CD4-positive, alpha-beta T cell treated with Interleukin-10 for 1 hour (primary cell): ENCODE results near the gene CAPZA1.
A peak's percentile ranks its signal among the peaks of the same experiment; 100 is the strongest.
"Not testable (repeated sequence)": the region's sequence is repeated elsewhere in the genome, so short reads cannot be mapped to it uniquely, and the experiment has no call there.

ENCODE experiments used
- DNase-seq: peaks from one replicate; pipeline ENCODE4 v3.0.0-alpha.2; 2020

CAPZA1 gene

DNA sequence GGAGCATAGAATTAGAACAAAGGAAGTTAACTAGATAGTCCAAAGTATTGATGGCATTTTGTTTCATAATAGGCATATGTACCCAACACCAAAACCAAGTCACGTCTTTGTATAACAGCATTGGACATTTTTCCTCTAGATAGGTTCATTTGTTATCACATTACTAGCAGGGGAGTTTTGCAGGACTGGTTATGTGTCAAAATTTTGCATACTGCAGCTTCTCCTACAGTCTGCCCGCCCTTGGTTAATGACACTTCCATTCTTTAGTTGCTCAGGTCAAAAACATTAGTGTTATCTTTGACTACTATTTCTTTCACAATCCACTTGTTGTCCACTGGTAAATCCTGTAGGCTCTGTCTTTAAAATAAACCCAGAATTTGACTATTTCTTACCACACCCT lies 8.9 kb downstream of the CAPZA1 start:
- DNase-seq: no peak

DNA sequence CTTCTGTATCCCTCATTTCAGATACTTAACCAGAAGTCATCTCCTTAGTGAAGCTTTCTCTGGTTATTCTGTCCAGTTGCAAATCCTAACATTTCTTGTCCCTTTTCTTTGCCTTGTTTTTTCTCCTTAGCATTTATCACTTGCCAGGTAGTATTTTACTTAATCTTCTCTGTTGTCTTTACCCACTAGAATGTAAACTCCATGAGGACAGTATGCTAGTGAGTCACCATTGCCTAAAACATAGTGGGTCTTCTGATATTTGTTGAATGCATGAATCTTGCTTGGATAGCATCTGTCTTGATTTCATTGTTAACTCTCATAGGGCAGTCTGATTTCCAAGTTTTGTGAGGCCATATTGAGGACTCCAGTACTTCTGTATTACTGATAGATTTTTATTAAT lies 9.6 kb downstream of the CAPZA1 start:
- no peak for DNase-seq

- DNase-seq: no peak
These were observed 14.0 kb downstream of the CAPZA1 start for GRCh38 chr1:112633628-112634027.

DNA sequence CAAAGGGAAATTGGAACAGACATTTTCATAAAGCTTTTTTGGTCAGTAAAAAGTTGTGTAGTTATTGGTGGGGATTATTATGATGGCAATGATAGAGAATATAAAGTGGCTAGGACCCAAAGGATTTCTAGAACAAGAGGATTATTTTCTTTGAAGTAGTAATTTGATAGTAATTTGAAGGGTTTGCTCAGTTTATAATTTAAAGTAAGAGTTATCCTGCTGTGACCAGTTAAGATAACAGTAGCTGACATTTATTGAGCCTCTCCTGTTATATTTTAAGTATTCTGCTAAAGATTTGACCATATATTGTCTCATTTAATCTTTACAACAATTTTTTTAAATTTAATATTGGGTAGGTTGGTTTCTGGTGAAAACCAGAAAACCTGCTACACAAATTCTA lies 14.7 kb downstream of the CAPZA1 start:
- no peak for DNase-seq

- no peak for DNase-seq
These were observed 16.4 kb downstream of the CAPZA1 start for GRCh38 chr1:112636056-112636455.

- no peak for DNase-seq
These were observed 17.1 kb downstream of the CAPZA1 start for GRCh38 chr1:112636597-112637253.

- DNase-seq: no peak
These were observed 17.9 kb downstream of the CAPZA1 start for GRCh38 chr1:112637254-112638109.

DNA sequence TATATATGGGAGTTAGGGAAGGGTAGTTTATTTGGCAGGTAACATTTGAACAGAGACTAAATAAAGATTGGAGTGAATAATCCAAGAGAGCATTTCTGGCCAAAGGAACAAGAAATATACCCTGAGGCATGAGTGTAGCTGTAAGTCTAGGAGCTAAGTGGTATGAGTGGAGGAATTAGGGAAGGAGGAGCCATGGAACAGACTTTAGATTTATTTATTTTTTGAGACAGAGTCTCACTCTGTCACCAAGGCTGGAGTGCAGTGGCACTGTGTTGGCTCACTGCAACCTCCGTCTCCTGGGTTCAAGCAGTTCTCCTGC lies 18.4 kb downstream of the CAPZA1 start:
- no peak for DNase-seq

GRCh38 chr1:112640437-112640836 lies 20.8 kb downstream of the CAPZA1 start:
- DNase-seq: not testable (repeated sequence)

DNA sequence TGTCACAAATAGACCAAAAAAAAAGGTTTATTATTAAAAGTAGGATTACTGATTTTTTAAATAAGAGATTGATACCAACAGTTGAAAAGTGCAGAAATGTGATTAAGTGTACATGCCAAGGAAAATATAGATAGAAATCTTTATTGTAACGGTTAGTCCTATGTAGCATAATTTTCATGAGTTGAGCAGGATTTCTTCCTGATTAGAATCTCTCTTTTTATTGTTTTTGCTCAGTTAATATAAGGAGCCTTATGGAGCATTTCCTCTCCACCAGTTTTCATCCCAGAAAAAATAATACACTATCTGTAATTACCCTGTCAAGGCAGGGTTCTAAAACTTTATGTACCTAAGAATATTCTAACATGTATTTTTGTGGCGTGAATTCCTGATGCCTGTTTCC lies 23.4 kb downstream of the CAPZA1 start:
- DNase-seq: no peak

GRCh38 chr1:112646225-112646624 lies 26.6 kb downstream of the CAPZA1 start:
- no peak for DNase-seq

GRCh38 chr1:112651205-112651604 lies 31.6 kb downstream of the CAPZA1 start:
- DNase-seq: no peak

- no peak for DNase-seq
These were observed 46.2 kb downstream of the CAPZA1 start for GRCh38 chr1:112665857-112666256.

- DNase-seq: no peak
These were observed 47.3 kb downstream of the CAPZA1 start for GRCh38 chr1:112666946-112667345.

GRCh38 chr1:112672009-112672408 lies 52.4 kb downstream of the CAPZA1 start:
- no peak for DNase-seq

DNA sequence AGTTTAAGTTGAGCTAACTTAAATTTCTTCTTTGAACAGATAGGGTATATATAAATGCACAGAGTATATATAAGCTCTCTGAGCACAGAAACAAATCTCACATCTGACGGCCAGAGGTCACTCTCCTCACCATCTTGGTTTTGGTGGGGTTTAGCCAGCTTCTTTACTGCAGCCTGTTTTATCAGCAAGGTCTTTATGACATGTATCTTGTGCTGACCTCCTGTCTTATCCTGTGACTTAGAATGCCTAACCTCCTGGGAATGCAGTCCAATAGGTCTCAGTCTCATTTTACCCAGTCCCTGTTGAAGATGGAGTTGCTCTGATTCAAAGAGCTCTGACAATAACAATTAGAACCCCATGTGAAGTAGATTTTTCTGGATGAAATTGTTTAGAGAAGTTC lies 53.2 kb downstream of the CAPZA1 start:
- DNase-seq: no peak

DNA sequence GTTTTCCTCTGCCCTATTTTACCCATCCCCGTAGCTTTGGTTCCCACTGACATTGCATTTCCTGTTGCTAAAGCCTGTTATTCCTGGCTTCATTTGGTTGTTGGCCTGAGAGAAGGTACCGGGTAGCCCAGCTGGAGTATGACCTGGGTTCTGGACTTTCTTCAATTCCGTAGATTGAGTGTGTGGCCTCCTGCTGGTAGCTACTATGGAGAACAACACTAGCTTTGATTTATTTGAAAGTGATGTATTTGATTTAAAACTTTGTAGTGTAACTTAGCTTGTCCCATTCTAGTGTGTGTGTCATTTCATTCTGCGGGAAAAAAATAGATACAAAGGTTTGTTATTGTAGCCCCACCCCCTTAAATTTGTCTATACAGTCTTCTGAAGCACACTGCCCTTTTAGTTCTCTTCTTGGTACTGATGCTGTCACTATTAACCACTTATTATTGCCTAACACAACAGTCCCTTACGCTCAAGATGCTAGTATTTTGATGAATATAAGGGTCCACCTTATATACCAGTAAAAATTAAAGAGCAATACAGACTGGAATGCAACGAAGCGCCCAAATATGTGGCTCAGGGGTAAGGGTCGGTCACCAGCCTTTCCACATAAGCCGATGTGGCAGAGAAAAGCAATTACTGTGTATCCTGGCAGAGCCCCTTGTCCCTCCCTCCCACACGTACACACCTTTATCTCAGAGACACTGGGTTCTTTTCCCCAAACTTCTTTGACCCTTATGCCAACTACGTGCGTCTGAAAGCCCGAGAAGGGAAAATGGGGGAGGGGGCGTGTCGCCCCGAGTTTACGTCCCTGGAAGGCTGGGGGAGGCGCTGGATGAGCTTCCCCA lies 54.2 kb downstream of the CAPZA1 start:
- peak; percentile 41 for DNase-seq

GRCh38 chr1:112674440-112674985 lies 54.9 kb downstream of the CAPZA1 start, which contains the start of gene MOV10:
Gene MOV10, plus strand, starts transcription at chr1:112674659. Its CDS starts 254 bp downstream, at chr1:112674913.
- DNase-seq: peak; percentile 68

- DNase-seq: peak; percentile 39
These were observed 55.5 kb downstream of the CAPZA1 start for GRCh38 chr1:112674986-112675727.

GRCh38 chr1:112675728-112676381 lies 56.2 kb downstream of the CAPZA1 start:
- no peak for DNase-seq

DNA sequence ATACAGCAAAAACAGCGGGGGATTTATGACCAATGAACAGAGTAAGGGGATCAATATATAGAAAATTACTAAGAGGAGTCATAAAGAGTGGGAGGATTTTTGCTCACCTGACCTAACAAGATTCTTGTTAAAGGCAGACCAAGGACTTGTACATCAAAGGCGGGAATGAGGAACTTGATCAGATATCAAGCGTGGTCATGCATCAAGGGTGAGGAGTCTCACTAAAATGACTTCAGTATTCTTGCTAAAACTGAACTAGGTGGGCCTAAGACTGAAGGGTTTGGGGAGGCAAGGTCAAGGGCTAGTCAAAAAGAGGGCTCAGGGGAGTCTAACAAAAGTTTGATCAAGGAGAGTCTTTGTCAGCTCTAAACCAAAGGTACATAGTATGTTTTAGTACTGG lies 56.9 kb downstream of the CAPZA1 start:
- DNase-seq: no peak

DNA sequence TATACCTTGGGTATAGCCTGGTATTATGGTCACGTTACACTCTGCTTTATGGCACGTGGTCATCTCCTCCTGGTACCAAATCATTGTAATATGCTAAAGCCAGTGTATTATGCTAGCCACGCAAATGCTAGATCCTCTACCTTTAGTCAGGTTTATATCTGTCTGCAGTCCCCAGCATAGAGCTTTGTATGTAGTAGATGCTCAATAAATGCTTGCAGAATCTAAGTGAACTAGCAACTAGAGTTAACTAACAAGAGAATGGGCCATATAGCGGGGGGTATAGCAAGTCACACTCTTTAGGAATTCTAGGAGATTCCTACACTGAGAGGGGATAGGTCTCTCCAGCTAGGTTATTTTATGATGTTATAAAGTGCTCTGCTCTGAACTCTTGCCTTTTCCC lies 57.9 kb downstream of the CAPZA1 start:
- DNase-seq: no peak
